HEK293T (cell line): ENCODE results near the gene EHBP1L1.

Experiments used
- BHLHE40 ChIP-seq: fragments of 450-650 bp; IDR thresholded peaks from 2 replicates; pipeline ENCODE4 v1.6.1; 2016; ENCODE audit warnings: mild to moderate bottlenecking, moderate library complexity, borderline replicate concordance
- FOXA1 ChIP-seq: fragments of 450-650 bp; IDR thresholded peaks from 2 replicates; pipeline ENCODE4 v1.6.1; 2016; ENCODE audit warnings: mild to moderate bottlenecking
- FOXM1 ChIP-seq: fragments of 450-650 bp; IDR thresholded peaks from 2 replicates; pipeline ENCODE4 v1.6.1; 2017; ENCODE audit warnings: mild to moderate bottlenecking, borderline replicate concordance
- HDGF ChIP-seq: fragments of 450-650 bp; IDR thresholded peaks from 2 replicates; pipeline ENCODE4 v1.6.1; 2017; ENCODE audit warnings: antibody characterized with exemption, borderline replicate concordance
- PKNOX1 ChIP-seq: fragments of 450-650 bp; IDR thresholded peaks from 2 replicates; pipeline ENCODE4 v1.6.1; 2016
- SUZ12 ChIP-seq: fragments of 450-650 bp; IDR thresholded peaks from 2 replicates; pipeline ENCODE4 v1.6.1; 2016; ENCODE audit warnings: mild to moderate bottlenecking

DNA sequence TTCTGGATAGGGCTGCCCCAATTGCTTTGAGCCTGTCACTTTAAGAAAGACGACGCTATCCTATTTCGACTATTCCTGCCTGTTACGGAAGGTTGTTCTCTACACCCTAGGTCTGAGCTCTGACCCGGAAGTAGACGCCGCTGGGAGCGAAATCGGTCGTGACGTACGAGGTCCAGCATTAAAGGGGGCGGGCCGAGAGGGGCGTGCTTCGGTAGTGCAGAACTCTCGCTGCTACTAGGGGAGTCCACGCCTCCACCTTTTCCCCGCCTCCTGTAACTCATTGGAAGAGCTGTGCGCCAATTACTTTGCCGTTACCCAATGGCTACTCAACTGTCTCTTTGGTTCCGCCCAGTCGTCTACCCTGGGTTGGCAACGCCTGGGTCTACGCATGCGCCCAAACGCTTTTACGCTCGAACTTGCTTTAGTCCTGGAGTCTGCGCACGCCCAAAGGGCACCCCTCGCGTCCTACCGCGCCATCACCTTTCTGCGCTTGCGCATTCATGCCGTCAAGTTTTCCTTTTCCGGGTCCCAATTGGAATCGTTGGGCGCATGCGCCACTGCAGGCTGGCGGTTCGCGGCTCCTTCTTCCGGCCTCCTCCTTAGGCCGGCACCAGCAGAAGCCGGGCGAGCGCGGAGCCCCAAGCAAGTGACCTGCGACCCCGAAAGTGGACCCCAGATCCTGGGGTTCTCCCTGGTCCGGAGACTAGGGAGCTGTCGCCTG lies 39.5 kb downstream of the EHBP1L1 start, which contains the start of gene PCNX3:
- TF ChIP-seq PKNOX1 (peak; percentile 100), SUZ12 (no peak), FOXM1 (peak; percentile 93), BHLHE40 (no peak), HDGF (no peak), FOXA1 (no peak)
